ENCODE results near the gene LRRC27.
"Not testable (repeated sequence)": the region's sequence is repeated elsewhere in the genome, so short reads cannot be mapped to it uniquely, and the experiment has no call there.

LRRC27 gene

DNA sequence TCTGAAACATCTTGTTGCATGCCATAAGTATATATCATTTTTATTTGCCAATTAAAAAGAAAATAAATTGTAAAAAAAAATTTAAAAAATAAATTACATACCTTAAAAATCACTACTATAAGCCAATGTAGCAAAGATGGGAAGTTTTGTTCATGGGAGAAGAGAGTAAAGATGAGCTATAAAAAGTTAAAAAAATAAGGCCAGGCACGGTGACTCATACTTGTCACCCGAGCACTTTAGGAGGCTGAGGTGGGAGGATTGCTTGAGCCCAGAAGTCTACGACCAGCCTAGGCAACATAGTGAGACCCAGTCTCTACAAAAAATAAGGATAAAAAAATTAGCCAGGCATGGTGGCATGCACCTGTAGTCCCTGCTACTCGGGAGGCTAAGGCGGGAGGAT is 15.9 kb upstream of the LRRC27 start:
- no peak for DNase-seq

GRCh38 chr10:132317477-132317876 is 14.5 kb upstream of the LRRC27 start:
- not testable (repeated sequence) for DNase-seq

DNA sequence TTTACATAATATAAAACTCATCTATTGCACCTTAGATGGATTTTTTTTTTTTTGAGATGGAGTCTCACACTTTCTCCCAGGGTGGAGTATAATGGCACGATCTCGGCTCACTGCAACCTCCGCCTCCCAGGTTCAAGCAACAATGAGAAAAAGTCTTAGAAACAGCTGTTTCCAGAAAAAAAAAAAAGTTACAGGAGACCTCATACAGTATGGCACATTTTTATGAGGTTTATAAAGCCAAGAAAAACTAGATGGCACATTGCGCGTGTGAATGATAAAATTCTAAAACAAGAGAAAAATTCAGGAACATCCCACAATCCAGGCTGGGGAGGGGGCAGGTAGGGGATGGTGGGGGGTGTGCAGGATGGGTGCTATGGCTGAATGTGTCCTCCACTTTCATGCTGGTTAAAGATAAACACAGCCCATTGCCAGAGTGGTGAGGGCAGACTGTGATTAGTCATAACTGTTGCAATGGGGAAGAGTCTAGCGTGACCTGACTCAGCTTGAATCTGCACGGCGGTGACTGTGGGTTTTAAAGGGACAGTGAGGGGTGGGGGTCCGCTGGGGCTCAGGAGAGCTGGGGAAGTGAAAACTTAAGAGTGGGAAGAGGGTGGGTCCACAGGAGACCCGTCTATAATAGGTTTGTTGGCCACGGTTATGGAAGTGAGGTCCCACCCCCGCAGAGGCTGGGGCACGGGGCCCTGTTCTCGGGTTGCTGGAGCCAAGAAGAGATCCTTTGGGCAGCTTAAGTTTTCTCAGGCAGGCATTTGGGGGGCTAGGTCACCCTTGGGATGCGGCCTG is 11.9 kb upstream of the LRRC27 start:
- no peak for DNase-seq

DNA sequence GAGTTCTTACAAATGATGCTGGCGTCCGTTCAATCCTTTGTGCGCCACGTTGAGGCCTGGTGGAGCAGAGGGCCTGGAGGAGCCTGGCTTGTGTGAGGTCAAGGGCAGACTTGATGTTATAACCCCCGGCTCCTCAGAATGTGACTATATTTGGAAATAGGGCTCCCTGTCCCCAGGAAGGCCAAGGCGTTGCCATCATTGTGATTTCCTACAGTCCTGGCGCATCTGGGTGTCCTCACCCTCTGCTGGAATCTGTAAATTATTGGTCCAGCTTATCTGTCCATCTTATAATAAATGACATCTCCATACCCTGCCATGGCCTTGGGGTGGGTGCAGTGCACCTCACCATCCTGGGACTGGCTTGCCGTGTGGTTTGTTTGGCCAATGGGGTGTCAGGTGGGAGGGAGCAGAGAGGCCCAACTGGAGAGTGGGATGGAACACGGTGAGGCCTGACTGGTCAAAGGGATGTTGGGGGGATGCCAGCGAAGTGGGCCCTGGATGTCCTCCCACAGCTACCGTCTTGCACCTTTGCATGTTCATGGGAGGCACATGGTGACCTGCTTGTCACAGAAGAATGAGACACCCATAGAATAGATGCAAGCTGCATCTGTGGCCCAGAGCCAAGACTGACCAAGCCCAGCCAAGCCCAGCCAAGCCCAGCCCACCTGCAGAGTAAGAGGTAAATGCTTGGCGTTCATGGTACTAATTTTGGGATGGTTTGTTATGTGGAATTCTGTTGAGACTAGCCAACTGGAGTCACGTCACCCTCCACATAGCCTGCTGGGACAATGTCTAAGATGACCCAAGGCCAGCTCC is 11.1 kb upstream of the LRRC27 start:
- DNase-seq: no peak

- no peak for DNase-seq
Measured at GRCh38 chr10:132321726-132322125, 10.3 kb upstream of the LRRC27 start.

DNA sequence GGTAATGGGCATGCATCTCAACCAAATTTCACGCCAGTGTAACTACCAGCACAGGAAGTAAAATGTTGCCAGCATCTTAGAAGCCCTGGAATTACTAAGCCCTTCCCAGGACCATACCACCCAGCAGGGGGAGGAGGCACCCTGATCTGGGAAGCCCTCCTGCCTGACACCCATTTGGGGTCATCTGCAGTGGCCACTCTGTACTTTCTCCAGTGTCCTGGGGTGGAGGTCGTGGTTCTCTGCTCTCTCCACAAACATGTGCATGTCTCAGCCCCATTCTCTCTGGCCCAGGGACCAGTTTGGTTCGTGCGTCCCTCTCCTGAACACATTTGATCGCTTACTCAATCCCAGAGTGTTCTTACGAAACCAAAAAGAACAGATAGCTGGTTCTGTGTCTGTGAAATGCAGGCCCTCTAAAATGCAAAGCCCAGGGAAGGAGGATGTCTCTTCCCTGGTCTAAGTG is 9.4 kb upstream of the LRRC27 start:
- DNase-seq: no peak

- no peak for DNase-seq
Measured at GRCh38 chr10:132324186-132324585, 7.8 kb upstream of the LRRC27 start.

DNA sequence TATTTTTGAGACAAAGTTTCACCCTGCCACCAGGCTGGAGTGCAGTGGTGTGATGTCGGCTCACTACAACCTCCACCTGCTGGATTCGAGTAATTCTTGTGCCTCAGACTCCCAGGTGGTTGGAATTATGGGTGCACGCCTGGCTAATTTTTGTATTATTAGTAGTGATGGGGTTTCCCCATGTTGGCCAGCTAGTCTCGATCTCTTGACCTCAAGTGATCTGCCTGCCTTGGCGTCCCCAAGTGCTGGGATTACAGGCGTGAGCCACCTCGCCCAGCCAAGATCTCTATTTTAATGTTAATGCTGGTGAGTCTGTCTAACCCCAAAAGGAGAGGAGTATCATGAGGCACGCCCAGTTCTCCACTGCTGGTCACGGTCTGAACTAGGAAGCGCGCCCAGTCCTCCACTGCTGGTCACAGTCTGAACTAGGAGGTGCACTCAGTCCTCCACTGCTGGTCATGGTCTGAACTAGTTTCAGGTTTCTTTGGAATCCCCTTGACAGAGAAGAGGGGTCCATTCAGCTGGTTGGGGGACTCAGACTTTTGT is 5.6 kb upstream of the LRRC27 start:
- DNase-seq: no peak

DNA sequence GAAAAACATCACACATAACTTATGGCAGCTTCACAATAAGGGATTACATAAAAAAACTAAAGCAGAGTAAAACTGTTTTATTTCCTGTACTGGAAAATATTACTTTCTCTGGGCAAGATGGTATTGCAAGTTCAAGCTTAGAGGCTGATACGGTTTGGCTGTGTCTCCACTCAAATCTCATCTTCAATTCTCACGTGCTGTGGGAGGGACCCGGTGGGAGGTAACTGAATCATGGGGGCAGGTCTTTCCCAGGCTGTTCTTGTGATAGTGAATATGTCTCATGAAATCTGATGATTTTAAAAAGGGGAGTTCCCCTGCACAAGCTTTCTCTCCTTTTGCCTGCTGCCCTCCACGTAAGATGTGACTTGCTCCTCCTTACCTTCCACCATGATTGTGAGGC is 5.1 kb upstream of the LRRC27 start:
- DNase-seq: no peak

DNA sequence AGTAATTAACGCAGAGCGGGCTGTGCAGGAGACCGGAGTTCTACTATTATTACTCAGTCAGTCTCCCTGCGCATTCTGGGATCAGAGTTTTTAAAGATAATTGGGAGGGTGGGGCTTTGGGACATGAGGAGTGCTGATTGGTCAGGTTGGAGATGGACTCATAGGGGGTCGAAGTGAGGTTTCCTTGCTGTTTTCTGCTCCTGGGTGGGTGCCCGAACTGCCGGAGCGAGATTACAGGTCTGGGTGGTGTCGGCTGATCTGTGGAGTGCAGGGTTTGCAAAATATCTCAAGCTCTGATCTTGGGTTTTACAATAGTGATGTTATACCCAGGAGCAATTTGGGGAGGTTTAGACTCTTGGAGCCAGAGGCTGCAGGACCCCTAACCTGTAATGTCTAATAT is 3.9 kb upstream of the LRRC27 start:
- no peak for DNase-seq

- no peak for DNase-seq
Measured at GRCh38 chr10:132328738-132329137, 3.3 kb upstream of the LRRC27 start.

DNA sequence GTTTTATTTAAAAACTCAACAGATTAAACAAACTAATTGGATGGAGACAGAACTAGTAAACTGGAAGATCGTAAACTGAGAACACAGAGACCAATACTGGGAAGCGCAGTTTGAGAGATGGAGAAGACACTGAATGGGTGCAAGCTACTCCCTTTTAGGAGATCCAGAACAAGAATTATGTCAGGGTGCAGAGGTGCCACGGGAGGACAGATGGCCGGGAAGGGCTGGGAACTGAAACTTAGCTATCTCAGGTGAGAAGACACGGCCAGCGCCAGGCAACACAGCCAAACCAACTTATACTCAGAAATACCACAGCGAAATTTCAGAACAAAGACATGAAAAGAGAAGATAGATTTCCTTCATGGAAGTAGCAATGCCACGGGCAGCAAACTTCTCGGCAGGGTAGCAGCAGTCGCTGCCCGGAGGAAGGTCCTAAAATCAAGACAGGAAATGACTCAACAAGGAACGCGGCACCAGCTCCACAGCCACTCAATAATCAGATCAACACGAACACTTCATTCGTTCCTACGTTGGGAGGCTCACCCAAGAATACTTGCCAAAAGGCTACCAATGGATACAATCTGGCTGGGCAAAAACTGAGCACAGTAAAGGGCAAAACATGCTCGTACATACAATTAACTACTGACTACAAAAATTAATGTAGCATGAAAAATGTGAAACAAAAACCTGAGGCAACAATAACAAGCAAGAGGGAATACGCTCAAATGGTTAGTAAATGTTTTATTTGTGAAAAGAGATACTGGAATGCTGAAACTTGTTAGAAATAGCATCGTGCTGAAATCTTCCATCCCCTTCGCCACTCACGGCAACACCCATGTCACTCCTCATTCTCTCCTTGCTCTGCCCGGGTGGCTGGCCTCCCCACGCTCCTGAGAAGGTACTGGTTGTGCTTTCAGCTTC is 2.2 kb upstream of the LRRC27 start:
- DNase-seq: no peak

DNA sequence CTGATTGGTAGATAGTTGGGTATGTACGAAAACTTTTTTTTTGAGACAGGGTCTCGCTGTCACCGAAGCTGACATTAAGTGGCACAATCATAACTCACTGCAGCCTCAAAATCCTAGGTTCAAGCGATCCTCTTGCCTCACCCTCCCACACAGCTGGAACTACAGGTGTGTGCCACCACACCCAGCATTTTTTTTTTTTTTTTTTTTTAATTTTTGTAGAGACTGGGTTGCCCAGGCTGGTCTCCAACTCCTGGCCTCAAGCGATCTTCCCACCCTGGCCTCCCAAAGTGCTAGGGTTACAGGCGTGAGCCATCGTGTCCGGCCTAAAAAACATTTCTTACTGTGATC is 1.5 kb upstream of the LRRC27 start:
- no peak for DNase-seq

GRCh38 chr10:132332433-132332754 is 401 bp downstream of the LRRC27 start:
- no peak for DNase-seq

DNA sequence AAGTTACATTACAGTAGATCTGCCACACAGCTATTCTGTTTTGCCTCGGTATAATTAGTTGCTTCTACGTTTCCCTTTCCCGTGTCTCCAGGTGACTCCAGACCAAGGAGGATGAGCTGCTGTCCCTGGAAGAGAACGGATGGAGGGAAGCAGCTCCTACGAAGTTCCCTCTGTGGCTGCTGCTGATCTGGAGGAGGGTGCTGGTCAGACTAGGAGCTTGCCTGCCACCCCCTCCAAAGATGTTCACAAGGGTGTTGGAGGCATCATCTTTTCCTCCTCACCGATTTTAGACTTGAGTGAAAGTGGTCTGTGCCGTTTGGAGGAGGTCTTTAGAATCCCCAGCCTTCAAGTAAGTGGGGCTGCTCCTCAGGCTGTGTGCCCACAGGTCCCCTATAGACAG is 1.4 kb downstream of the LRRC27 start:
- DNase-seq: no peak

DNA sequence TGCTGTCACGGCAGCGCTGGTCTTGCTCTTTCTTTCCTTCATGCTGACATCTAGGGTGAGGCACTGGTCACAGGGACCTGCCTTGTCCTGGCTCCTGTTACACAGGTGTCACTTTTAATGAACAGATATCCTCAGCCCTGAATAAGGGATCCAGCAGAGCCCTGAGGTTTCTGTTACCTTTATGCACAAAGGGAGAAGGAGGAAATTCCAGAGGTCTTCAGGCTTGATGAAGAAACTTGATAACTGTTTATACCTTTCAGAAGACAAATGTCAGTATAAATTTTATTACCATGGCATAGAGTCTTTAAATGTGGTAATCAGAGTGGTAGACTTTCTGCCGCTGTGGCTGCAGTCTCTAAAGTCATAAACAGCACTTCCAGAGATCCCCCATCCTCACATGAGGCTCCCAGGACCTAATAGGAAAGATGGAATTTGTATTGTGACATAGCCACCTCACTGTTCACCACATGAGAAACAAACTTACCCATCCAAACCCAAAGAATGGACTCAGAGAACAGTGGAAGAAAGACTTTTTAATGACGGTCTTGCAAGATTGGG is 2.7 kb downstream of the LRRC27 start:
- no peak for DNase-seq

DNA sequence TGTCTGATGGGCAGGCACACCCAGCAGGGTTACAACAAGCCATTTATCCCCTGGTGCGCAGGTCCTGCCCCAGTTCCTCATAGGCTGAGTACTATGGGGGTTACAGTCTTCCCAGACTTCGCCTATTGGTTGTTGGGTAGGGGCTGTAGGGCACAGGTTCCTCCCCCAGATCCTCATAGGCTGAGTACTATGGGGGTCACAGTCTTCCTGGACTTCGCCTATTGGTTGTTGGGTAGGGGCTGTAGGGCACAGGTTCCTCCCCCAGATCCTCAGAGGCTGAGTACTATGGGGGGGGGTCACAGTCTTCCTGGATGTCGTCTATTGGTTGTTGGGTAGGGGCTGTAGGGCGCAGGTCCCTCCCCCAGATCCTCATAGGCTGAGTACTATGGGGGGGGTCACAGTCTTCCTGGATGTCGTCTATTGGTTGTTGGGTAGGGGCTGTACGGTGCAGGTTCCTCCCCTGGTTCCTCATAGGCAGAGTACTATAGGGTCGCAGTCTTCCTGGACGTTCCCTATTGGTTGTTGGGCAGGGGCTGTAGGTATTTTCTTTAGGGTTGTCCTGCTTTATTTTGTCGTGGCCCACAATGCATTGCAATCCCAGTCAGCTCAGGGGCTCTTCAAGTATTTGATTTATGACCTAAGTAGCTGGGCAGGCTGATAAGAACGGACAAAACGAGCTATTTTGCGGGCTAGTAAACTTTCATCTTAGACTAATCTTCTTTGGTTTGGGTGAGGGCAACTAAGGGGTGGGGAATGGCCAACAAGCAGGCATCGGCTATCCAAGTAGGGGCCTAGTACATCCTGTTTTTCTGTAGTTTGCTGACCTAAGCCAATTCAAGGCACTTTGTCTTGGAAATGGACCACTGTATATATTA is 3.4 kb downstream of the LRRC27 start:
- no peak for DNase-seq

DNA sequence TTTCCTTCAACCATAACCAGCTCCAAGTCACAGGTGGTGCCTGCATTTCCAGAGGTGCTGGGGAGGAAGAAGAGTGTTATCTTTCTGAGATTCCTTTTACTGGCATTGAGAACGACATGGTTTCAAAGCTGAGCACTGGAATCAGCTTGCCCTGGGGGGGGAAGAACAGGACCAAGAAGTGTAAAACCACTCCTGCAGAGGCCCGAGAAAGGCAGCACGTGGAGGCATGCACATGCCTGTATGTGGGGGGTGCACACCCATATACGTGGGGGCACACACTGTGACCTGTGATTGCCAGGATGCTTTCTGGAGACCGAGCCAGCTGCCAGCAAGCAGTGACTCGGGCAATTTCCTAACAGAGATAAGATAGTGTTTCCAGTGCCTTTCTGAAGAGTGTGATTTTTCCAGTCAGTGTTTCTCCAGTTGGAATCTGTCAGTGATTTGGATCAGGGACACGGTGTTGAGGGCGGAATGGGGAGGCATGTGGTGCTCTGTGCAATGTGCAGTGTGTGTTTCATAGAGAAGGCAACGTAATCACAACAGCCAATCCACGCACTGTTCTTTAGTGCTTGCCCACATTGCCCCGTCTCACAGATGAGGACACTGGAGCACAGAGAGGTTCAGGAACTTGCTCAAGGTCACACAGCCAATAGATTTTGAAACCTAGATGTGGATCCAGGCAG is 4.2 kb downstream of the LRRC27 start:
- DNase-seq: no peak

DNA sequence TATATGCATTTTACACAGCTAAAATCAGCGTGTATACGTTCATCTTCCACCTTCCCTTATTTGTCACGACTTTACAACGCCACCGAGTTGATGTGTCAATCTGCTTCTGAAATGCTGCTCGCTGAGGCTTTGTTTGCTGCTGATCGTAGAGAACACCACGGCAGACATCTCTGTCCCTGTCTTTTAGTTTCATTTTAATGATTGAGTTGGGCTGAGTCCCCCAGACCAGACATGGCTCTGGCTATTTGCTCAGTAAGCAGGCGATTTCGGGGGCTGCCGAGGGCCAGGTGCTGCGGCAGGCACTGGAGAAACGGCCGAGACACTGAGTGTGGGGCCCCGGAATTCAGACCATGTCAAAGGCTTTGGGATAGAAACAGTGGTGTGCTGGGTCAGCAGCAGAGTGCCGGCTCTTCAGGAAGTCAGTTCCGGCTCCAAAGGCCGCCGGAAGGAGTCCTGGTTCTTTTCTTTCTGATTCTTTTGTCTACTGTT is 5.0 kb downstream of the LRRC27 start:
- no peak for DNase-seq

- DNase-seq: not testable (repeated sequence)
Measured at GRCh38 chr10:132337854-132338253, 5.9 kb downstream of the LRRC27 start.

DNA sequence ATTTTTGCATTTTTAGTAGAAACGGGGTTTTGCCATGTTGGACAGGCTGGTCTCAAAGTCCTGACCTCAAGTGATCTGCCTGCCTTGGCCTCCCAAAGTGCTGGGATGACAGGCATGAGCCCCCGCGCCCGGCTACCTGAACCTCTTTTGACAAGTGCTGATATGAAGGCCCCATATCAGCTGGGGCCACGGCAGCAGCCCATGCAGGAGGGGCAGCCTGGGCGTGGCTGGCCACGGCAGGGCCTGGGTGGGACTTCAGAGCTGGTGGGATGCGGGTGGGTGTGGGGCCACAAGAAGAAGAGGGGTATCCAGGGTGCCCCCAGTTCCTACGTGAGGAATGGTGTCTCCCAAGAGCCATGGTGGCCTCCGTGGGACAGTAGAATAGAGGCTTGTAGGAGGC is 6.9 kb downstream of the LRRC27 start:
- no peak for DNase-seq

All from NCI-H446 treated with DMSO at 0.1 percent for 48 hours (cell line).